Stimulated activated CD4-positive, alpha-beta T cell treated with anti-CD3 and anti-CD28 coated beads, Interleukin-15, amount 100 ng/mL, for 1 hour (primary cell): Measurements from ENCODE around the gene FARS2.

ENCODE experiments used
- DNase-seq, 2 donors: peaks; one replicate each; pipeline ENCODE4 v3.0.0-alpha.2; 2020; ENCODE audit warnings: low read depth in 1 of 2, low spot score in 1 of 2

FARS2 gene

DNA sequence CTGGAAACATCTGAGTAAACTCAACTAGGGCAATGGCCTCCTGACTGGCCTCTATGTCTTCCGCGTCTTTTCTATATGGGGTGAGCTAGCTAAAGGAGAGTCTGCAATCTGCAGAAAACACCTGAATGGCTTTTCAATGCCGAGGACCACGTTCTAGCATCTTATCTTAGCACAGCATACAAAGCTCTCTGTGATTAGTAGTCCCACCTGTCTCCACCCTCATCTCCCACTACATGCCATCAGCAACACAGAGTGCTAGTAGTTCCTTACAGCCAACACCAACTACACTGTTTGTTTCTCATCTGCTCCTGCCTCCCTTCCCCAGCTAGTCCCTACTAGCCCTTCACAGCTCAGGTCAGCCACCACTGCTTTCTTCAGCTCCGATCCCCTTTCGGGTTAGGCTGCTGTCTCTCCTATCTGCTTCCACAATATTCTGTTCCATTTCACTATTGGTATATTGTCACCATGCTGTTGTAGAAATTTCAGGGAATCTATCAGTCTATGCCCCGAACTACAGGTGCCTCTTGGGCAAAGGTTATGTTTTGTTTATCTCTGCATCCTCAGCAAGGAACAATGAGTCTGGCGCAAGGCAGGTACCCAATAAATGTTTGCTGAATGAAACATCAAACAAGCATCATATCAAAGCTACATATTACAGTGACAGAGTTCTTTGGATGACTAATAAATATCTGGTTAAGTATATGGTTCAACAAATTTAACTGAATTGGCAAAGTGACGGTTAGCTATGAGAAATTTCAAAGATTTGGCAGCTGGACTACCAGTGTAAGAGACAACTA, 12.8 kb upstream of the FARS2 start:
- DNase-seq = no peak

GRCh38 chr6:5249451-5250122, 11.7 kb upstream of the FARS2 start:
- DNase-seq = no peak

DNA sequence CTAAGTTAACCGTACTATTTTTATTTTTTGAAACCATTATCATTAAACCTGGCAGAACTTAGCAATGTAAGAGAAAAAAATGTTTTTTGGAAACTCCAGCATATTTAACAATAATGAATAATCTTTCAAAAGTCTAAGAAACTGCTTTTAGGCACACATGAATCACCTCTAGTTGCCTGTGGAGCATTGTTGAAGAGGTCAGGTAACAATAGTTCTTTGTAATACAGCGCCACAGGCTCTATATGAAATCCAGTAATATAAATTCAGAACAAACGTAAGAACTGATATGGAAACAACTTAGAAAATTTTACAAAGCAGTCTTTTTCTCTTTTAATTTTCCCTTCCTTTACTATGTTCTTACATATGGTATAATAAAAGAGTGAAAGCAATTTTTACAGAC, 10.9 kb upstream of the FARS2 start:
- DNase-seq = no peak

- no peak for DNase-seq
These were observed 10.4 kb upstream of the FARS2 start for GRCh38 chr6:5250911-5251310.

- no peak for DNase-seq
These were observed 4.4 kb upstream of the FARS2 start for GRCh38 chr6:5256952-5257351.

DNA sequence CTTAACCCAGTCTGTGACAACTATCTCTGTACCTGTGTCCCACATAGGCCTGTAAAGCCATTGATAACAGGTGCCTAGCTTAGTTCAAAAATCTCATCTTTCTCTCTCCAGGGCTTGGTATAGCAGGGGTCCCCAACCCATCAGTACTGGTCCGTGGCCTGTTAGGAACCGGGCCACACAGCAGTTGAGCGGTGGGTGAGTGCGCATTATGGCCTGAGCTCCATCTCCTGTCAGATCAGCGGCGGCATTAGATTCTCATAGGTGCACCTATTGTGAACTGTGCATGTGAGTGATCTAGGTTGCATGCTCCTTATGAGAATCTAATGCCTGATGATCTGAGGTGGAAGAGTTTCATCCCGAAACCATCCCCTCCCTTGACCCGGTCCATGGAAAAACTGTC, 3.9 kb upstream of the FARS2 start:
- DNase-seq = no peak

DNA sequence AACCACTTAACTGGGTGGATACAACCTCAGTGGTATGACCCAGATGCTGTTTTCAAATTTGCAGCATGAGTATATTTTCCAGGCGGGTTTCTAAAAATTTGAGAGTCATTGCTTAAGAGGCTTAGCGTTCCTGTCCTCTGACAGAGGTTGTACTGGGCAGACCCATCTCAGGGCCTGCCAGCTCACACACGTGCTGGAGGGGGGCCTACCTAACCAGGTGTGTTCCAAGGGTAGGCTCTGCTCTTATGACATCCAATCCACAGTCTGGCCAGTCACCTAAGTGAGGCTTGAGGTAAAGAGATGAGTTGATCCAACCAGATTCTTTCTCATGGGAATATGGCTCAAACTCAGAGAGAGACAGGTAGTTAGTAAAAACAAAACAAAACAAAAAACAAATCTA, 1.9 kb upstream of the FARS2 start:
- DNase-seq = no peak

DNA sequence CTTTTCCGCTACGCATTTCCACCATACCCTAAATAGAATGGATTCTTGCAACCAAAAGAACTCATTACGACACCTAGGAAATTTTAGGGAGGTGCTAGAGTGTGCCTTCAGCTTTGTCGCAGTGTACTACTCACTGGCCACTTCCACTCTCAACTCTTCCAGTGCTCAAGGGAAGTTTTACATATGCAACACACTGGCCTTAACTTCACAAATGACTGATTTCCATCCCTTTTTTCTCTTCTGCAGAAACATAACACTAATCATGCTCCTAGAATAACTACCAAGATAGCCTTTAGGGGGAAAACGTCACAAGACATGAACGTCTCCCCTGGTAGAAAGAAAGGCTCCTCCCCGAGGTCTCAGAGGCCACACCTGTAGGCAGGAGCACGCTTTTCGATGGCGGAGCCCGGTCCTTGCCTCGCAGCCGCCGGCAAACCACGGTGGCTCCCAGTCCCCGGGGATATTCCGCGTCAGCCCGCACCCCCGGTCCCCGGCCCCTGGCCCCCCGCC, 1.1 kb upstream of the FARS2 start:
- DNase-seq = peak; percentile 55

DNA sequence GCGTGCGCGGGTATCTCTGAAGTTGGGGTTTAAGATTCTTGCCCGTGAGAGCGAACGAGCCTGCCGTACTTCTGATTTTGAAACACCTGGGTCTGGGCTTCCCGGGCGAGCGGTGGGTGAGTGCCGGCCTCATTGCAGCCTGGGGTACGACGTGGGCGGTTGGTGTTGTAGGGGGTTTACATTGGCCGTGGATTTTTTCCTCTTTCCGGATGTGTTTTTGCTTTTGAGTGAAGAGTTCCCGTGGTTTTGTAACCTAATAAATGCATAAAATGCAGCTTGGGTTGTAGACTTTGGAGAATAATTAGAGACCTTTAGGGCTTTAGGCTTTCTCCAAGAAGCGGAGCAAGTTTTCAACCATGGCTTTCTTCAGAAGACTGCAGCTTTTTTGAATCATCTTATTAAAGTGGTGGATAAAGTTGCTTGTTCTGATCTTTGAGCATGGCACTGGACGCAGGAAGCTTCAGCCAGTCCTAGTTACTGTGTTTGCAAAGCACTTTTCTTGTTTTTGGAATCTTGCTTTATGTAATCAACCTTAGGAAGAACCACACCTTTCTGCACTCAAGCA, 314 bp downstream of the FARS2 start:
- DNase-seq = no peak

DNA sequence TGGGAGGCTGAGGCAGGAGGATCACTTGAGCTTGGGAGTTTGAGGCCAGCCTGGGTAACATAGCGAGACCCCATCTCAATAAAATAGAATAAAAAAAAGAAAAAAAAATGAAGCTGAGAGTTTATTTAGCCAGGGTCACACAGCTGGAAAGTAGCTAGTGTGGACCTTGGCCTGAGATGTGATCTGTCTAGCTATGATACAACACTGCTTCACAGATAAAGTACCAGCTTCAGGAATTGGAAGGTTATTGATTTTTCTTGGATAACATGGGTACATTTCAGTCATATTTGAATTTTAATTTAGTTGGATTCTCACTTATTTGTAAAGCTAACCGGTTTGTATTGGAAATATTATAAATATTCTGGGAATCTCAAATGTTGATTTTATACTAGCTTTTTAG, 5.1 kb downstream of the FARS2 start:
- DNase-seq = no peak

- no peak for DNase-seq
These were observed 8.9 kb downstream of the FARS2 start for GRCh38 chr6:5270093-5270680.

- no peak for DNase-seq
These were observed 10.6 kb downstream of the FARS2 start for GRCh38 chr6:5271926-5272325.

- no peak for DNase-seq
These were observed 12.9 kb downstream of the FARS2 start for GRCh38 chr6:5274231-5274630.

- no peak for DNase-seq
These were observed 14.2 kb downstream of the FARS2 start for GRCh38 chr6:5275497-5275896.

DNA sequence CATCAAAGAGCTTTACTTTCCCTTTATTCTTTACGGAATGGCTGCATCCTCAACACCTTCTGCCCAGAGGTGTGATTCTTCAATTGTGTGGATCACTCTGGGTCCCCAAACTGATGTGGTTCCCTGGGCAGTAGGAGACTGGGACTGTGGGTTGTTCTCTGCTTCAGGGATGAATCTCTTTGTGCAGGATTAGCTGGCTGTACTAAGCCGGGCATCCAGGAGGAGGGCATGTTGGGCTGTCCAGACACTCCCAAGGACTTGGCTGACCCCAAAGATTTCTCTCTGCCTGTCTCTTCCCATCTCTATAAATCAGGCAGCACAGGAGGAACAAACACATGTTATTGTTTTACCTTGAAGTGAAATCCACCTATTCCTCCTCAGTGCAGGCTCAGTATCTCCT, 15.3 kb downstream of the FARS2 start:
- no peak for DNase-seq

DNA sequence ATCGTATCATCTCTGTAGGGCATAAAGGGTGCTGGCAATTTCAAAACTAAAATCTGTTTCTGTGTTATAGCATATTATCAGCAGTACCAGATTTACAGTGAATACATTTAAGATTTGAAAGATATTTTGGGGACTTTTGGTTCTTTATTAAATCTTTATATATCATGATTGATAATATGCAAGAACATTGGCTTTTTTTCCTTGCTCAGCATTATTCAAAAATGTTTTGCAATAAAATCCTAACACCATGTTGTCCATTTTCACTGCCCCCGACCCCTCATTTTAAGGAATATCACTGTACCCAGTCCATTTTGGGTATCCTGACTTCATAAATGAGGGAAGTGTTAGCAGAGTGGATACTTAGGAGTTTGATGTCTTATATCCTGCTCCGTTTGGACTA, 16.3 kb downstream of the FARS2 start:
- no peak for DNase-seq

DNA sequence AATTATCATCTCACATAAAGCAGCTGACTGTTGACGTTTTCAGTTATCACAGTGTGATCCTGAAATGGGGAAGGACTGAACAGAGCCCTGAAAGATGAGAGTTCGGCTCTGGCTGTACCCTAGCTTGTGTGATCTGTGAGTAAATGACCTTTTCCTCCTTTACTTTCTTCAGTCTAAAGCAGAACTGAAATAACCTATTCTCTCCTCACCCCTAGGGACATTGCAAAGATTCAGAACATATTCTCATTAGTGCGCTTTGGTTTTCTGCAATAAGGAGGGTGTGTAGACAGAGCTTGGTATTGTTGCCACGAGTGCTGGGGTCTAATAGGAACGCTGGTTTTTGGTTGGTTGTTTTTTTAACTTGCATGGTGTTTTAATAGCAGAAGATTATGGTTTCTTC, 16.7 kb downstream of the FARS2 start:
- no peak for DNase-seq

GRCh38 chr6:5278565-5279120, 17.3 kb downstream of the FARS2 start:
- no peak for DNase-seq

DNA sequence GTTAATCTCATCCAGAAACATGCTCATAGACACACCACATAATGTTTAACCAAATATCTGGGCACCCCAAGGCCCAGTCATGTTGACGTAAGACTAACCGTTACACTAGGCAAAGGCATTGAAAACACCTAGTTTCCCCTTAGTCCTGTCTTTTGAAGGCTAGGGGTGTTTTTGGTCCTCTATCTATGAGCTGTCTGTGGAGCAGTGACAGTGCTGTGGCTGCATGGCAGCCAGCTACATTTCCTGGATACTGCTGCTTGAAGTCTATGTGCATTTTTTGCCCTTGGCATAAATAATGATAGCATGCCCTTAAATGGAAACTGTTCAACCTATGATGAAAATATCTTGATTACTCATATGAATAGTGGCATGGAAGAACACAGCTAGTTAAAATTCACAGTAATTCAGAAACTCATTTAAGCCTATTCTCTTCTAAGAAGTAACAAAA, 18.6 kb downstream of the FARS2 start:
- no peak for DNase-seq

GRCh38 chr6:5280920-5281319, 19.6 kb downstream of the FARS2 start:
- no peak for DNase-seq

DNA sequence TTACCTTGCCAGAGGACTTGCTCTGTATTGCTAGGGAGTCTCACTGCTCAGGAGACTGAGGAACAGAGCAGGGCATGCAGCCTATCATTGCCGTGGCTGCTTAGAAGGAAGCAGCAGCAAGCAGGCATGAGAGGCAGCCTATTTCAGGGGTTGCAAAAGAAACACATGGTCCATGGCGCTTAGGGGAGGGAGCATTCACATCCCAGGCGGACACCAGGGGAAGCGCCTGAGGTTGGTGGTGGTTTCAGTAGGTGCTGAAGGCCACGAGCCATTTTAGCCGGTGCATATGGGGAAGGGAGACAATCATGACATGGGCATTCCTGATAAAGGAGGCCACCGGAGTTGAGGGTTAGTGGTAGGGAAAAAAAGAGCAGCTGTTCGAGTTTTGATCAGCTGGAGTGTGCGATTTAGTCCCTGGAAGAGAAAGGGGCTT, 20.9 kb downstream of the FARS2 start:
- no peak for DNase-seq

GRCh38 chr6:5285081-5285480, 23.8 kb downstream of the FARS2 start:
- no peak for DNase-seq
